HG03439 (cell line): ENCODE data around the gene TMEM163.
"Not testable (repeated sequence)": the region's sequence is repeated elsewhere in the genome, so short reads cannot be mapped to it uniquely, and the experiment has no call there.

Experiments used
- ATAC-seq: cut with Tn5 transposase; IDR thresholded peaks from one replicate; pipeline ENCODE4 v1.9.1; 2021; ENCODE audit warnings: mild to moderate bottlenecking, moderate library complexity; ENCODE audit not compliant: unreplicated experiment

TMEM163 gene

GRCh38 chr2:134724341-134724740 is 5.5 kb upstream of the TMEM163 start:
- ATAC-seq: no peak

GRCh38 chr2:134723742-134724141 is 4.9 kb upstream of the TMEM163 start:
- not testable (repeated sequence) for ATAC-seq

DNA sequence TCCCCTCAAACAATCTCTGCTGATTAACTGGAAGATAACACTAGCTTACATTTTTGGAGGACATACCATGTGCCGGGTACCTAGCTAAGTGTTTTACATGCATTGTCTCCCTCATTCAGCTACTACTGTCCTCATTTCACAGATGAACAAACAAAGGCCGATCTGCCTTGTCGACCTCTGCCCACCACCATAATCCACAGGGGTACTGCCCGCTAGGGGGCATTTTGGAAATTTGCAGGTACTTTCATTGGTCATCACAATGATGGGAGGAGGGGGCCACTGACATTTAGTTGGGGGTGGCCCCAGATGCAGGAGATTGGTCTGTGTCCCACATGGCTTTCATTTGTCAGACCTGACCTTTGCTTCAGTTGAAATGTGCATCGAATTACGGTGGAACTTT is 3.9 kb upstream of the TMEM163 start:
- no peak for ATAC-seq

GRCh38 chr2:134721596-134721995 is 2.8 kb upstream of the TMEM163 start:
- no peak for ATAC-seq

- no peak for ATAC-seq
Observed at GRCh38 chr2:134718023-134718816, 580 bp downstream of the TMEM163 start.

DNA sequence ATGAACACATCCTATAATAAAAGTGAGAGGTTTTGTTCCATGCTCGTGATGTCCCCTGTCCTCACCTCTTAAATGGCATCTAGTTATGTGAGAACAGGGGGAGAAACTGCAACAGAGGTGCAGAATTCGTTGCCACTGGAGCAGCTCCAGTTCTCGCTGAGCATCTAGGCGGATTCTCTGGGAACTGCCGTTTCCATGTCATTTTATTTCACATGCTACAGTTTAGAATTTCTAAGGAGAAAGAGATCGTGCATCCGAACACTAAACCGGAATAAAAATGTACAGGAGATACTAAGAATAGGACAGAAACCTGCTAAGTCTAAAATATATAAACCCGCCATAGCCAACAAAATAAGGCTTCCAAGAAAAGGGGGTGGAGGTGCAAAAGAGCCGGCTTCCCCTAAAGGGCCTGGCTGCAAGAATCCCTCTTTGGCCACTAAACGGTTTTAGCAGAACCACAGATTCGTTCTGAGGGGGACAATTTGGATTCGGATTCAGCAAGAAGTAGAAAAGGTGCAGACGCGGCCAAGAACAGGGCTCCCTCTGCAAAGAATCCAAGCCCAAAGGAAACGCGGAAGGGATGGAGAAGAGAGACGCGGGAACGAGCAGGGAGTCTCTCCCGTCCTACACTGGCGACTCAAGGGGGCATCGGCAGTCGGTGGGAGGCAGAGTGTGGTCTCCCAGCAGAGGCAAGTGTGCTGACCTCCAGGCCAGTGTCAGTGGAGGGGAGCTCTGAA is 1.3 kb downstream of the TMEM163 start:
- ATAC-seq: no peak

DNA sequence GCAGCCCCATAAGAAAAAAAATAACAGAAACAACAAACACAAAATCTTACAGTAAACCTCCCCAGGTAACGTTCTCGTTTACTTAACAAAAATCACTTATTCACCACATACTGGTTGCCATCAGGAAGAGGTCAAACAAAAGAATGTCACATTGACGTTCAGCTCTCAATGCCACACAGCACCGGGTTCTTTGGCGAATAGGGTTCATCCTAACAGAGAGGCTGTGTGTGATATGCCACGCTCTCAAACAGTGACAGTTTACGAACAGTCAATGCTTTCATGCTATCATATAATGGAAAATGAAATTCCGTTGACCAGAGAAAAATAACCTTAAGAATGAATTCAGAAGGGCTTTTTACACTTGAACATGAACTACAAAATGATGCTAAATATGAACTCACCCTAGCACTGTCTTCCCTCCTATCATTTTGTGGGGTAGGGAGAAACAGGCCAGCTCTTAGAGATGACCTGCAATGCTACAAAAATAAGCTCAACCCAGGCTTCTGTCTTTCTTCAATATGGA is 2.0 kb downstream of the TMEM163 start:
- ATAC-seq: no peak

GRCh38 chr2:134715932-134716643 is 2.7 kb downstream of the TMEM163 start:
- no peak for ATAC-seq

- no peak for ATAC-seq
Observed at GRCh38 chr2:134714228-134714627, 4.6 kb downstream of the TMEM163 start.

DNA sequence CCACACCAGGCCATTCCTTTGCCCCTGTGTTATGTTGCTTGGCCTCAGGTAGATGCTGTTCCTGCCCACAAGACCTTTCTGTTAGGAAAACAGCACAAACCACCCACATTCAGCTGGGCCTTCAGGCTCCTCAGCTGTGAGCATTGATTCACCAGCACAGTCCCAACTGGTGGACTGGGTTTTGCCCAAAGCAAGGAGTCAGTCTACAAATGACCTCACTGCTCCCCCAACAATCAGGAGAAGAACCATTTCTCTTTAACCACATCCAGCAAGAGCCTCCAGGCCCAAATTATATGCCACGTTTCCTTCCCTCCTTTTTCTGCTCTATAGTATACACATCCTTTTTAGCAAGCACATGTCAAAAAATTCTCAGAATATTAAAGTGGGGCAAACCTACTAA is 5.2 kb downstream of the TMEM163 start:
- ATAC-seq: no peak

DNA sequence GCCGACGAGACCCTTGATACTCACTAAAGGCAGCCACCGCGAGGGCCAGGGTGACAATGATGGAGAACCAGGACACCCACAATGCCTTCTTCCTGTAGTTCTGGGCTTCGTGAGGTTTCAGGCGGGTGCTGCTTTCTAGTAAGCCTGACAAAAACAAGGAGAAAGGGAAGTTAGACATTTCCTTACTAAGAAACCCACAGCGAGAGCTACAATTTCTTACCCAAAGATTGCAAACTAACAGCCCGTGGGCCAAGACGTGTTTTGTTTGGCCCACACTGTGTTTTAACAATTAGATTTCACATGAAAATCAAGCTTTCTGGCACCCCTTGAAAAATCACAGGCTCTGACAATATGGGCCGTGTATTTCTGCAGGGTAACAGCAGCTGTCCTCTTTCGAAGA is 5.6 kb downstream of the TMEM163 start:
- no peak for ATAC-seq

DNA sequence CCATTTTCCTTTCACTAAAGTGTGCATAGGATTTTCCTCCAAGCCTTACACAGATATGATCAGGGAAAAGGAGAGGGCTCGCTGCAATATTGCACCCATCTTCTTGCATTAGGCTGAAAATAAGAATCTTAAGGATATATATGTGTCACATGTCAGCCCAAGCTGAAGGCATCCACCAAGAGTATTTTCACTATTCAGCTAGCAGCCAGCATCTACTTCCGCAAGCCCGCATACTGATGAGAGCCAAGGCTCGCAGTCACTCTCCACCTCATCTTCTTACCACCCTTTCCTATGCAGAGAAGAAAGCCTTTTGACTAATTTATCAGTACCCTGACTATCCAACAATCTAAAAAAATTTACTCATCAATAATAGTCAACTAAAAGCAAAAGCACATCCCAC is 6.1 kb downstream of the TMEM163 start:
- no peak for ATAC-seq

GRCh38 chr2:134712299-134712698 is 6.5 kb downstream of the TMEM163 start:
- no peak for ATAC-seq

GRCh38 chr2:134711692-134712091 is 7.1 kb downstream of the TMEM163 start:
- no peak for ATAC-seq

DNA sequence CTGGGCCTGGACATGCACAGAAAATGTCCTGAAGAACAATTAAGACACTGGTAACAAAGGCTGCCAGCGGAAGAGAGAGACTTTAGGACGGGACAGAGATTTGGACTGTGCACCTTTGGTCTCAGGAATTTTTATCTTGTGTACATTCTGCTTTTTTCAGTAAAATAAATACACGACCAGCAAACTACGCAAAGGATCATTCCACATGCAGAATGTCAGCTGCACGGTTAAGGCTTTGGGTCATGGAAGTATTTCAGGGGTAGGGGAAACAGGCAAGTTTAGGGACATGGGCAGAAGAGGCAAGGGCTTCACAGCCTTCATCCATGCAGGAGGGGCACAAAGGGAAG is 11.5 kb downstream of the TMEM163 start:
- ATAC-seq: no peak

- ATAC-seq: no peak
Observed at GRCh38 chr2:134706587-134707329, 12.0 kb downstream of the TMEM163 start.

DNA sequence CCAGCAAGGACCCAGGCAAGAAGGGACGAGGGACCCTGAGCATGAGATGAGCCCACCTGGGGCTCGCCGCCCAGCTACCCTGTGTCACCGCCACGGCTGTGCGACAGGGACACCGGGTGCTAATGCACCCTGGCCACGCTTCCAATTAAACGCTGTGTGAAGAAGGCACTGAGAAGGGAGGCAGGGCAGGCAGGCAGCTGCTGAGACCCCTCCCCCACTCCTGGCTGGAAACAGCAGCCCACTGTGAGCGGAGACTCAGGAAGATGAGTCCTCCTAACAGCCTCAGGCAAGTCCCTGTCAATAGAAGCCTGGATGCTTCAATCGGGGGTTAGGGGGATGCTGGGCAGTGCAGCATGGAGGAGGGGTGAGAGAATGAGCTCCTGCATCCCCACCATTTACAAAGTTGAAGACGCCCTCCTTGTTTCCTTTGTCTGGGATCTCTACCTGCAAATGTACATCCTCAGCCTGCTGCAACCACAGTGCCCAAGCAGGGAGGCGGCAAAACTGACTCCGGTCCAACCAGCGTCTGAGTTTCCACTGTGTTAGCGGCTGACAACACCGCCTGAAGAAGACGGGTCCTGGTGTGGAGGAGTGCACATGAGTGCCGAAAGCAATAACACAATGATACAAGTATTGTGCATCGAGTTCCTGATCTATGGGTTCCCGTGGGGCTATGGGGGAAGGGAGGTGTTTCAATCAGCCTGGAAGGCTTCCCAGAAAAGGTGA is 12.8 kb downstream of the TMEM163 start:
- no peak for ATAC-seq

- ATAC-seq: no peak
Observed at GRCh38 chr2:134704173-134704572, 14.6 kb downstream of the TMEM163 start.

DNA sequence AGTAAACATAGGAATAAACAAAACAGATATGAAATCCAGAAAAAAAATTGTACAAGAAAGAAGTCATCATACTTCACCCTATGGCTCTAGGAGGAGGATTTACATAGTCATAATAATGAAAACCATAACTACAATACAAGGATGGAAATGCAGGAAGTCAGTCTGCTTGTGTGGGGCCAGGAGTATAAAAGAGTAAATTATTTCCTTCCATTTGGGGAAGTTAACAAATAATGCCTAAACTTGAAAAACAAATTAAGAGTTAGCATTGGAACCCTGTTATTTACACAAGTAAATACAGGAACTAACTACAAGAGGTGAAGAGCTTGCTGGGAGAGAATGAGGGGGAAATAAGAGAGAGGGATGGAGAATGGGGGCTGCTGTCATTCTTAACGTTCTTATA is 15.4 kb downstream of the TMEM163 start:
- no peak for ATAC-seq

DNA sequence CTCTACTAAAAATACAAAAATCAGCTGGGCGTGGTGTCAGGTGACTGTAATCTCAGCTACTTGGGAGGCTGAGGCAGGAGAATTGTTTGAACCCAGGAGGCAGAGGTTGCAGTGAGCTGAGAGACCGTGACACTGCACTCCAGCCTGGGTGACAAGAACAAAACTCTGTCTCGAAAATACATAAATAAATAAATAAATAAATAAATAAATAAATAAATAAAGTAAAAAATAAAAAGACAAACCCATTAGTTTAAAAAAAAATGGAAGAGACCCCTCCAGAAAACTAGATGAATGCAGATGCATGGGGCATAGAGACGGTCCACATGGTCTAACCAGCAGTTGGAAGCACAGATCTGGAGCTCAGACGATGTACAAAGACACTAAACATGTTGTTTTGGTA is 18.1 kb downstream of the TMEM163 start:
- ATAC-seq: no peak
